HG02938 (cell line): Measurements from ENCODE around the gene PPP1R16B.
"Not testable (repeated sequence)": the region's sequence is repeated elsewhere in the genome, so short reads cannot be mapped to it uniquely, and the experiment has no call there.

ENCODE experiments used
- ATAC-seq: cut with Tn5 transposase; IDR thresholded peaks from one replicate; pipeline ENCODE4 v1.9.1; 2021; ENCODE audit warnings: mild to moderate bottlenecking, moderate library complexity; ENCODE audit not compliant: unreplicated experiment

PPP1R16B gene

DNA sequence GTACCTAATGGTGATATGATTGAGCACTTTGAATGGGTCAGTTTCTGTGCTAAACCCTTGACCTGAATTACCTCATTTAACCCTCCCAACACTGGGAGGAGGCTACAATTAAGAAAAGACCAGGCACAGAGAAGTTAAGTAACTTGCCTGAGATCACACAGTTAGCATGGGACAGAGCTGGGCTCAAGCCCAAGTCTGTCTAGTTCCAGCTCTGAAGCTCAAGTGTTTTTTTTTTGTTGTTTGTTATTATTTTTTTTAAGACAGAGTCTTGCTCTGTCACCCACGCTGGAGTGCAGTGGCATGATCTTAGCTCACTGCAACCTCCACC, 124.7 kb downstream of the PPP1R16B start:
- no peak for ATAC-seq

DNA sequence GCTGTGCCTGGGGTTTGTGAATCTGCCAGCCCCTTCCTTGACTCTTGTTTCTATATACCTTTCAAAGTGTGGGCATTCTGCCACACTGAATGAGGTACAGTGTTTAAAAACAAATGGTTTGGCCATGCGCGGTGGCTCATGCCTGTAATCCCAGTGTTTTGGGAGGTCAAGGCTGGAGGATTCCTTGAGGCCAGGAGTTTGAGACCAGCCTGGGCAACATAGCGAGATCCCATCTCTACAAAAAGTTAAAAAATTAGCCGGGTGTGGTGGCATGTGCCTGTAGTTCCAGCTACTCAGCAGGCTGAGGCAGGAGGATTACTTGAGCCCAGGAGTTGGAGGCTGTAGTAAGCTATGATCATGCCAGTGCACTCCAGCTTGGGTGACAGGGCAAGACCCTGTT, 126.5 kb downstream of the PPP1R16B start:
- ATAC-seq = no peak

DNA sequence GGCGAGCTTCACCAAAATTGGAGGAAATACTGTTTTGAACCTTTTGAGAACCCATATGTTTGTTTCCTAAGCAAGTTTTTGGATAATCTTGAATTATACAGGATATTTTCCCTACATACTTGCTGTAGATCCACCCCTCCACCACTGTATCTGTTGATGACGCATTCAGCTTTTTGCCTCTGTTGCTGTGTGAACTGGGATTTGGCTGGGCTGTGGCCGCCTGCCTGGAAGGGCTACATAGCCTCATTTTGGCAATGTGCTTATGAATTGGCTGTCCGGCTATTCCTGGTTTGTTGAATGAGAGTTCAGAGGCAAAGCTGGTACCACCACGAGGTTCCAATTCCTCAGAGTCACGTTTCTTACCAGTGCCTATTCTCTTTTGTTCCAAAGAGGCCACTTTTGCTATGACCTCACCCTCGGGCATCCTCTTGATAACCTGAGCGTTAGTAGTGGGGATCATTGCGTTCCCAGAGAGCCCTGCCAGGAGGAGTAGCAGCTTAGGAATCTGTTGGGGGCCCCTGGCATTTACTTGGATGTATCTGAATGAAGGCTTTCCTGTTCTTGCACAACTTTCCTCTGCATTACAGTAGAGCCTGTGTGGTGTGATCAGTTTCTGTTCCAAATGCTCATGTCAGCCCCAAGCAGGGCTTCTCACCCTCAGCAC, 127.1 kb downstream of the PPP1R16B start:
- no peak for ATAC-seq

DNA sequence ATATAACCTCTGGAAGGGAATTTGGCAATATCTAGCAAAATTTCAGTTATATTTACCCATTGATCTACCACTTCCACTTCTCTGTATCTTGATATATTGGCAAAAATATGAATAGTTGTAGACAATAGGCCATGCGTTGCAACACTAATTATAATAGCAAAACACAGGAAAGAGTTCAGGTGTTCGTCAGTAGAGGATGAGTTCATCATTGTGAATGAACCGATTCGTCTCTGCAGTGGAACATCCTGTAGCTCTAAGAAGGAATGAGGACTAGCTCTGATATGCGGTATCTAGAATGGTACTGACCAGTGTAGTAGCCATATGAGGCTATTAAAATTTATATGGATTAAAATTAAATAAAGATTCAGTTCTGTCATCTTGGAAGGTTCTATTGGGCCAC, 129.0 kb downstream of the PPP1R16B start:
- no peak for ATAC-seq

DNA sequence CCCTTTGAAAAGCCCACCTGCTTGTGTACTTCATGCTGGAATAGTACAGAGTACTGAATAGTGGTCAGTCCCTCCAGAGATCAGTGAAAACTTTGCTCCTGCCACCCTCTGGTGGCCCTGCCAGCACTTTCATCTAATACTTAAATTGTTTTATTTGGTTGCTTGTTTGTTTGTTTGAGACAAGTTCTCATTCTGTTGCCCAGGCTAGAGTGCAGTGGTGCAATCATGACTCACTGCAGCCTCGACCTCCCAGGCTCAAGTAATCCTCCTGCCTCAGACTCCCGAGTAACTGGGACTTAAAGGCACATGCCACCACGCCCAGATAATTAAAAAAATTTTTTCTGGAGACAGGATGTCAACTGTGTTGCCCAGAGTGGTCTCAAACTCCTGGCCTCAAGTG, 129.8 kb downstream of the PPP1R16B start:
- ATAC-seq = no peak

DNA sequence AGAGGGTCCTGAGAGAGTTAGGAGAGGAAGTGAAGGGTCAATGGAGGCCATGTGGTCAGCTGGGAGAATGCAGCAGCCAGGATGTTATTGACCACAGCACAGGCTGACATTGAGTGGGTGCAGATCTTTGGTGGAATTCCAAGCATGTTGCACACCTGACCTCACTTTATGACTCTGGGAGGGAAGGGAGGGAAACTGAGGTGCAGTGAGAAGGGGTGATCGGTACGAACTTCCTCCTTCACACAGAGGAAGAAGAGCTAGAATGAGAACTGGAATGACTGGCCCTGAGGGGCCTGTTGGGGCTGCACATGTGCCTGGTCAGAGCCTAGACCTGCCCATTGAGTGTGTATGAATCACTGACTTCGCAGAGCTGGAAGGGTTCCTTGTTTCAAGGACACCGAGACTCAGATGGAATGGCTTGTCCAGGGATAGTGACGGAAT, 130.5 kb downstream of the PPP1R16B start:
- ATAC-seq = no peak

DNA sequence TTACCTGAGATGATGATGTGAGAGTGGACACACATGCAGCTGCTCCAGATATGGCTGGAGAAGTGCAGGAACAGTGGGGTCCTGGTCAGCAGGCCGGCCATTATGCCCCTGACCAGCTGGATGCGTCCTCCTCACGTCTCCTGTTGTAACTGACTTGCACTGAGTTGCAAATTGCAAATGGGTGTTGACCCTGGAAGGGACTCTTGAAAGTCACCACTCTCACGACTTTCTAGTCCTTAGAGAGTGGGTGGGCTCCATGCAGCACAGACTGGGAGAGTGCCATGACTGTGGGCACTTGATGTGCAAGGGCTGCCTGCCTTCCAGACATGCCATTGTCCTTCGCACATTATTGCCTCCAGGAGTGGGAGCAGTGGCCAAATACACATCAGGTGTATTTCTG, 131.5 kb downstream of the PPP1R16B start:
- no peak for ATAC-seq

DNA sequence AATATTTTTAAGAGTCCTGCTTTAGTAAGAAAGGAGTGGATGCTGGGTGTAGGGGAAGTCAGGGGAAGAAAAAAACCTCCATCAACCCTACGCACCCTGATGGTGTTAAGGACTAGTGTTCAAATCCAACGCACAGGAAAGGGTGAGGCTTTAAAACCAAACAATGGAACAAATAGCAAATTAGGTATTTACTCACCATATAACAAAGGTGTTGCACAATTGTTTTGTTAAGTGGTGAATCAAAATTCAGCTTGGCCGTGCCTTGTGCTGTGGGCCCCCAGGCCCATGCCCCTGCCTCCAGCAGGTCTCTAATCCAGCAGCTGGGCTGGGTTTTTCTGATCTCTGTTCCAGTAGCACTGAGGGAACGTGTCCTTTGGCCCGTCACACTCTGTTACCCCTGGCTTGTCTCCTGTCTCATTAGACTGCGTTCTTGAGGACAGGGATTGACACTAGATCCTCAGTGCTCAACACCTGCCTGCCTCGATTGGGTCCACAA, 132.5 kb downstream of the PPP1R16B start:
- ATAC-seq = no peak

DNA sequence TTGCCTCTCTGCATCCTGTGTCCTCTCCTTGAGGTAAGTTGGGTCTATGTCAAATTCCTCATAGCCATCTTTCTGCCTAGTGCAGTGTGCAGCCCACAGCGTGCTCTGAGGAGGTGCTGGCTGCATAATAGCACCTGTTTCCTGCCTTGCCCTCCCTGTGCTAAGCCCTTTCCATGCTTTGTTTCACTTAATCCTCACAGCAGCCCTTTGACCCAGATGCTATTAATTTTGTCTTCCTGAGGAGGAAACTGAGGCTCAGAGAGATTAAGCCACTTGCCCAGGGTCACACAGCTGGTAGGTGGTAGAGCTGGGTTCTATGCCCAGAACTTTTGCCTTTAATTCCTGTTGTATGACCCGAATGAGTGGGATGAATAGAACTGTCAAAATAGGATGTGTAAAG, 134.2 kb downstream of the PPP1R16B start:
- no peak for ATAC-seq

DNA sequence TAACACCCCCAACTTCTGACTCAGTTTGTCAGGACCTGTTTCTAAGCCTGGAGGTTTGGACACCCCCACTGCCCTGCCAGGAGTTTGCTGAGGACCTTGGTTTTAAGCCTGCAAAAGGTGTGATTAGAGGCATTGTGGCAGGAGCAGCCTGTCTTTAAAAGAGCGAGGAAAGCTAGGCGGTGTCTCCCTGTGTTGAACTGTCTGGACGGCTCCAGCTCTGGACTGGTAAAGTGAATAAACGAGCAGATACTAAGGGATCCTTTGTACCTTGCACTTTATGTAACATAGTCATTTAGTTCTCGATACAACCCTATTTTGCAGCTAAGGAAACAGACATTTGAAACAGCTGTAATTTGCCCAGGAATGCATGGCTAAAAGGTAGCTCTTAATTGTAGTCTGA, 135.1 kb downstream of the PPP1R16B start:
- no peak for ATAC-seq

DNA sequence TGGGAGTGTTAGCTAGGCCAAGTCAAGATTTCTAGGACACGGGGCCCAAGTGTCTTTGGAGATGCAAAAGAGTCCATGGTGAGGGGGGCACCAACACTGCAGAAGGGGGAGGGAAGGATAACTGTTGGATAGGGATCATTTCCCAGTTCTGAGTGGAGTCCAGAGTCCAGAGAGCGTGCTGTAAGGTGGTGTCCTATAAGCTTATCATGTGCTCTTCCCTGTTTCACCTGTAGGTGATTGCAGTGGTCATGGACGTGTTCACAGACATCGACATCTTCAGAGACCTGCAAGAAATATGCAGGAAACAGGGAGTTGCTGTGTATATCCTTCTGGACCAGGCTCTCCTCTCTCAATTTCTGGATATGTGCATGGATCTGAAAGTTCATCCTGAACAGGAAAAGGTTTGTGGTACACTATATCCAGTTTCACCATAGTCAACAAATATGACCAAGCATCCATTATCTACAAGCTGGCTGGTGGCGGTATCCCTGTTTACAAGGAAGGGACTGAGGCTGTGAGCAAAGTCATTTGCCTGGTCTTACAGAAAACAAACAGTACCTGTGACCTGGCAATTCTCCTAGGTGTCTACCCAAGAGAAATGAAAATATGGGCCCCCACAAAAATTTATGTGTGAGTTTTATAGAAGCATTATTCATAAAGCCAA, 136.4 kb downstream of the PPP1R16B start:
- no peak for ATAC-seq

DNA sequence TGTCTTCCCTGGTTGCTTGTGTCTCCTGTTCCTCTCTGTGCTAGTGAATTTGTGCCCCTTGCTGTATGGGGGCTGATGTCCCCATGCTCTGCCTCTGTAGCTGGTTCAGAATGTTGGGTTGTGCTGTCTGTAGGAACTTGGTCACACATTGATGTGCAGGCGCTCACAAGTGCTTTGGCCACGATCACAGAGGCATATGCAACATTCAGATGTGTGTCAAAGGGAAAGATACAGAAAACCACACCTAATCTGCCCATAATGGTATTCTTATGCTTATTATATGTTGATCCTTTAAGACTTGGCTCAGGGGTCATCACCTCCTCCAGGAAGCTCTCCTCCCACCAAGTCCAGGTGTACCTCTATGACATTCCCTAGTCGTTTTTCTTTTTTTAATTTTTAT, 139.5 kb downstream of the PPP1R16B start:
- no peak for ATAC-seq

DNA sequence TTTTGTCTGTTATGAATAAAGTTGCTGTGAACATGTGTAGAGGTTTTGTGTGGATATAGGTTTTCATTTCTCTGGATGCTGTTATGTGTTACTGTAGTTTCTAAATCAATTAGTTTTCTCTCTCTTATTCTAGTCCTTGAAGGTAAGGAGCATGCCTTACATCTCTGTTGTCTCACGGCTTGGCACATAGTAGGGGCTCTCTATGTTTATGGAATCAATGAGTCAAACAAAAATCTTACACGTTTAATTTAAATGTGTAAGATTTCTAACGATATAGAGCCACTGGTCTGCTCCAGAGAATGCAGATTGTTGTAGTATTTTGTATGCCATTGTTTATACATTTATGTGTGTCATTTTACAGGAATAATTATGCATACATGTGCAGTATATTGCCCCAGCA, 141.3 kb downstream of the PPP1R16B start:
- no peak for ATAC-seq

DNA sequence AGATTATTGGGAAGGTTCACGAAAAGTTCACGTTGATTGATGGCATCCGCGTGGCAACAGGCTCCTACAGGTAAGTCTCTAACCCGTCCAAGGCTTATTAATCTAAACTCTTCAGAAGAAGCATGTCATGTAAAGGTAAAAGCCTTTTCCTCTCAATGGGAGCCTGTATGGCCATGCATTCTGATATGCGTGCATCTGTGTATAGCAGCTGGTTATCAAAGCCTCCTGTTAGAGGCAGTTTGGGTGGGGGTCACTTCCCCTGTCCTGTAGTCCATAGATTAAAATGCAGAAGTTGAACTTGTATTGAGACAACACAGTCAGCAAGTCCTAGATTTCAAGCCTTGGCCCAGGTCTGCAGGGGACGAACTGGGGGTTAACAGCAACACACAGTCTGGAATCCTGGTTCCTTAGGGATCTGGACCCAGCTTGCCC, 142.4 kb downstream of the PPP1R16B start:
- ATAC-seq = no peak

DNA sequence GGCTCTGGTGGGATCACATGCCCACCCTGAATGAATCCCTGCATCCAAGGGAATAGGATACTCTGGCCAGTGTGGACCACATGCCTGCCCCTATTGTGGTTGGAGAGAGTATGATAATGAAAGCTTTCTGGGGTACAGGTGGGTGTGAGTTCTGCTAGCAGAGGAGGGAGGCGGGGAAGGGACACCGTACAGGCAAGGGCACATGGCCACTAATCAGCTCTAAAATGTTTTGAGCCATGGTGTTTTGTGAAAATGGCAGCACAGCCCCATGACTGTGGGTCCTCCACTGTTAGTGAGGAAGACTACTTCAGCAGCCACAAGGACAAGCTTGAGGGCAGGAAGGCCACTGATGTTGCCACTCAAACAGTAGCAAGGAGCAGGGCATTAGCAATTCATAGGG, 144.8 kb downstream of the PPP1R16B start:
- ATAC-seq = no peak

DNA sequence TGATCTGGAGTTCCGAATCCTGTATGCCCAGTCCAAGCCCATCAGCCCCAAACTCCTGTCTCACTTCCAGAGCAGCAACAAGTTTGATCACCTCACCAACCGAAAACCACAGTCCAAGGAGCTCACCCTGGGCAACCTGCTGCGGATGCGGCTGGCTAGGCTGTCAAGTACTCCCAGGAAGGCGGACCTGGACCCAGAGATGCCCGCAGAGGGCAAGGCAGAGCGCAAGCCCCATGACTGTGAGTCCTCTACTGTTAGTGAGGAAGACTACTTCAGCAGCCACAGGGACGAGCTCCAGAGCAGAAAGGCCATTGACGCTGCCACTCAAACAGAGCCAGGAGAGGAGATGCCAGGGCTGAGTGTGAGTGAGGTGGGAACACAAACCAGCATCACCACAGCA, 146.1 kb downstream of the PPP1R16B start:
- ATAC-seq = no peak

DNA sequence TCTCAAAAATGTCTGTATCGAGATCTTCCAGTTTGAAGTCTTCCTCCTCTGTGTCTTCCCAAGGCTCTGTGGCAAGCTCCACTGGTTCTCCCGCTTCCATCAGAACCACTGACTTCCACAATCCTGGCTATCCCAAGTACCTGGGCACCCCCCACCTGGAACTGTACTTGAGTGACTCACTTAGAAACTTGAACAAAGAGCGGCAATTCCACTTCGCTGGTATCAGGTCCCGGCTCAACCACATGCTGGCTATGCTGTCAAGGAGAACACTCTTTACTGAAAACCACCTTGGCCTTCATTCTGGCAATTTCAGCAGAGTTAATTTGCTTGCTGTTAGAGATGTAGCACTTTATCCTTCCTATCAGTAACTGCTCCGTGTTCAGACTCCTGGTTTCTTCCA, 146.7 kb downstream of the PPP1R16B start:
- no peak for ATAC-seq

DNA sequence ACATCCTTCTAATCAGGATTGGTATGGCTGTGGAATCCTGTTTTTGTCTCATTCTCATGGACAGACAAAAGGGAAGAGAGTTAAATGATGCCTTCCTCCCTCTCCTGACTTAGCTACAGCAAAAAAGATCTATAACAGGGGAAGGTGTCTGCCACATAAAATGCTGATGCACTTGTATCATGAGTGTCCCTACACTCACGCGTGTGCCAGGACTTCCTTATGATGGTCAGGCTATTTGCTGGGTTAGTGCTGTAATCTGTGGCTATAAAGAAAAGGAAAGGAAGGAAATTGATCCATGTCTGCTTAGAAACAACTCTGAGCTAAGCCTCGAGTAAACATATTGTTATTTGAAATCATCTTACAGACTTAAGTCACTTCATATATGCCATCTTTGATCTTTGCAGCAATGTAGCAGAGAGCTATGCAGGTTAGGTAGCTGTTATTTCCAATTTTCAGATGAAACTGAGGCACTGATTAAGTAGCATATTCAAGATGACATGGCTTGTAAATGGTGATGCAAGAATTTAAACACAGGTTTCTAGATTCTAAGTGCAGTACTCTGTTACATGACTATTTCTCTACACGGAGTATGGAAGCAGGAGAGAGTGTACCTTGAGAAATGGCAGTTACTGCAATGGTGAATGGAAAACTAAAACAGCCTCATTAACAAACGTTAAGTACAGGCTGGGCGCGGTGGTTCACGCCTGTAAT, 148.3 kb downstream of the PPP1R16B start:
- no peak for ATAC-seq

DNA sequence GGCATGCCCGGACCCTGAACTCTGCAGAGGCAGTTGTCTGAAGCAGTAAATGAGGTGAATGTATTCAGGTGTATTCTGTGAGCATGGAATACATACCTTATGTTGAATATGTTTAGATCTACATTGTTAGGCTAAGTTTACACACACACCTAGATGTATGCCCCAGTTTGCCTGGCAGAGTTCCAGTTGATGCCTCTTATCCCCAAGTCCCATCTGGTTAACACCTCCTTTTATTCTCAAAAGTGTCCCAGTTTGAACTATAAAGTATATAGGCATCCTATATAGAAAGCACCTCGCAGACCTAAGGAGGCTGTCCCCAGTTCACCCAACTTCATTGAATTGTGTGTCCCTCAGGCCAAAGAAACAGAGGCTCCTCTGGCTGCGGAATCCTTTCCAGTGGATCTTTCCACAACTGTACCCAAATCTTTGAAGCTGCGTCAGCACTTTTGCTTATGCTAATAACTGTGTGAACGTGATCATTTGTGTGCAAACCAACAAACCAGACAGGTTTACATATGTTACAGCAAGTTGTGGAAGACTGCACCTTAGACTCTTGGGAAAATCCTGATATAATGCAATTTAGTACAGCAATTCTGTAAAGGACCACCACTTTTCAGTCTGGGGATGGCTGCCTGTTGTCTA, 151.9 kb downstream of the PPP1R16B start:
- ATAC-seq = no peak

DNA sequence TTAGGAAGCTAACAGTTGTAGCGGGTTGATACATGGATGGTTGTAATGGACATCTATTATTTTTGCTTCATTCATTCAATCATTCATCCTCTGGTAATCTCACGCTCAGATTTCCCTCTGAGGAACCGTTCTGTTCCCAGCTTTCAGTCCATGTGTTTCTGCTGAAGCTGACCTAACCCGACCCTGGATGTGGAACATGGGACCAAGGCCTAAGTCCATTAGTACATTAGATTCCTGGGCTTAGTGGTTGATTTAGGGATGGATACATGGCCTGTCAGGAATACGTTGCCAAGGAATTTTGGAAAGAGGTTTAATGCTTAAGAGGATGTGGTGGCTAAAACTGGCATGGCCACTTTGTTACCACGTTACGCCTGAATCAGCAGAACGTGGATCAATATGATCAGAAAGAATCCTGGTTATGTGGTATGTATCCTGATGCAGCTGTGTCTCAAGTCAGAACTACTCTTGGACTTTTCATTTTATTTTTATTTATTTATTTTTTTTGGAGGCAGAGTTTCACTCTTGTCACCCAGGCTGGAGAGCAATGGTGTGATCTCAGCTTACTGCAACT, 152.5 kb downstream of the PPP1R16B start:
- no peak for ATAC-seq

DNA sequence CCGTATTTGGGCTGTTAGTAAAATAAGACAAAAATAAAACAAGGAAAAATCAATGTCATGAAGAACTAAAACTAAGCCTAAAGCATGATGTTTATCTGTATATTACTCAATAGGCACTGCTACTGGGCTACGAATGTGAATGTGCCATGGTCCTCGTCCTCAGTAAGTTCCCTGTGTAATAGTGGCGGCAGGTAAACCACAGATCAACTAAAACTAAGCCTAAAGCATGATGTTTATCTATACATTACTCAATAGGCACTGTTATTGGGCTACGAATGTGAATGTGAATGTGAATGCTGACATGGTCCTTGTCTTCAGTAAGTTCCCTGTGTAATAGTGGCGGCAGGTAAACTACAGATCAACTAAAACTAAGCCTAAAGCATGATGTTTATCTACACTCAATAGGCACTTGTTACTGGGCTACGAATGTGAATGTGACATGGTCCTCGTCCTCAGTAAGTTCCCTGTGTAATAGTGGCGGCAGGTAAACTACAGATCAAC, 154.7 kb downstream of the PPP1R16B start:
- not testable (repeated sequence) for ATAC-seq
